K562 (cell line): ENCODE data around the gene ANTKMT. TPM values are rescaled to one million over a fixed set of nuclear protein-coding genes. Genes with fewer than 3 reads are reported as not detected.

Experiments used
- MAZ ChIP-seq, 2 experiments: fragments of 450-650 bp in 1 of 2; sonication (generic) in 1 of 2; formaldehyde crosslinking; IDR thresholded peaks in 1 of 2; conservative IDR thresholded peaks in 1 of 2; 2 replicates each; pipeline versions ENCODE4 v1.4.0 to v1.5.0; 2020; ENCODE audit warnings: mild to moderate bottlenecking in 1 of 2, missing genetic modification reagents in 1 of 2
- MGA ChIP-seq: fragments of 450-650 bp; IDR thresholded peaks from 2 replicates; pipeline ENCODE4 v1.6.1; 2016; ENCODE audit warnings: mild to moderate bottlenecking, moderate library complexity
- NR2F6 ChIP-seq: fragments of 450-650 bp; formaldehyde crosslinking; IDR thresholded peaks from 2 replicates; pipeline ENCODE4 v1.4.0; 2020; ENCODE audit warnings: mild to moderate bottlenecking
- TBP ChIP-seq: optimal IDR thresholded peaks from 2 replicates; pipeline ENCODE3; 2011; ENCODE audit warnings: low read depth, low read length, improper control_type of control experiment
- ZMIZ1 ChIP-seq, 2 experiments: fragments of 150-350 bp in 1 of 2; IDR thresholded peaks; 2 replicates each; pipeline ENCODE4 v1.6.1; 2012 to 2016; ENCODE audit warnings: low read depth in 2 of 2, low read length in 2 of 2, mild to moderate bottlenecking in 1 of 2, moderate library complexity in 1 of 2
- ZNF165 ChIP-seq: fragments of 250-450 bp; sonication (Bioruptor Pico); IDR thresholded peaks from 2 replicates; pipeline ENCODE4 v1.4.0; 2020; ENCODE audit warnings: borderline replicate concordance
- ZNF395 ChIP-seq: fragments of 200-800 bp; sonication (Bioruptor generic); IDR thresholded peaks from 2 replicates; pipeline ENCODE4 v1.6.1; 2017; ENCODE audit warnings: missing genetic modification characterization, missing compliant biosample characterization
- ZNF589 ChIP-seq: fragments of 200-800 bp; sonication (Bioruptor generic); IDR thresholded peaks from 2 replicates; pipeline ENCODE4 v1.6.1; 2016; ENCODE audit warnings: low read depth, missing genetic modification characterization, missing compliant biosample characterization
- ZNF830 ChIP-seq: fragments of 250-450 bp; sonication (Bioruptor Pico); IDR thresholded peaks from 2 replicates; pipeline ENCODE4 v1.5.0; 2021; ENCODE audit warnings: mild to moderate bottlenecking
- polyA plus RNA-seq, 8 experiments: library from polyadenylated mRNA; depleted of rRNA in 4 of 8; stranded (reverse) in 5 of 8; unstranded in 3 of 8; fragments of >200 nt; fragmentation: Nextera tagmentation in 2 of 8; fragmentation: Illumina TruSeq in 1 of 8; extraction: Ambion mirVana in 2 of 8; extraction: Trizol in 1 of 8; gene quantifications; 2 replicates each; pipeline versions ENCODE4 v1.2.1 to v1.2.3, GENCODE V29; 2011 to 2014; ENCODE audit warnings: inconsistent platforms in 1 of 8, missing spikeins in 1 of 8
- total RNA-seq, 7 experiments: library from RNA; depleted of rRNA in 6 of 7; stranded (reverse); fragments of >200 nt in 6 of 7; fragmentation: Illumina TruSeq in 2 of 7; extraction: Trizol in 2 of 7; gene quantifications; 2 replicates each; pipeline versions ENCODE4 v1.2.1 to v1.2.3, GENCODE V29; 2011 to 2021; ENCODE audit warnings: low replicate concordance in 1 of 7

Gene ANTKMT
- total and polyA plus RNA-seq, 9 of the 15 experiments (the other 6 are each of a cell fraction or from before 2014, with no cell fraction given): 0.58 to 217 (median 19.1) TPM

- no peak for TF ChIP-seq ZMIZ1 (IDR thresholded peaks at IDR 0.05; ENCODE audit: low read depth in 2 of 2, low read length in 2 of 2)
- no peak for TF ChIP-seq TBP
- TF ChIP-seq ZNF589 (CRISPR knock-in tag): no peak
- no peak for TF ChIP-seq ZNF165 (CRISPR knock-in tag)
- TF ChIP-seq NR2F6 (CRISPR knock-in tag): no peak
- TF ChIP-seq MAZ (CRISPR knock-in tag; conservative IDR thresholded peaks at IDR 0.05 in 1 of 2, IDR thresholded peaks at IDR 0.05 in 1 of 2): peak in 1 of 2 experiments; percentile 49; a peak in 1 of 4 replicates
- TF ChIP-seq MGA: no peak
- no peak for TF ChIP-seq ZNF830 (CRISPR knock-in tag)
- TF ChIP-seq ZNF395 (CRISPR knock-in tag): peak; percentile 60; the same call in 1 of the 2 replicates
Measured at GRCh38 chr16:700684-701584, 20.0 kb upstream of the ANTKMT start (continued).
